Amygdala (tissue), 56 donors: ENCODE measurements around the gene RELL2.
A peak's percentile ranks its signal among the peaks of the same experiment; 100 is the strongest.
"Not testable (repeated sequence)": the region's sequence is repeated elsewhere in the genome, so short reads cannot be mapped to it uniquely, and the experiment has no call there.

Experiments used
- DNase-seq, 56 donors: peaks; one replicate each; lab custom pipeline; 2025; lab: John Stamatoyannopoulos, UW

RELL2 gene

DNA sequence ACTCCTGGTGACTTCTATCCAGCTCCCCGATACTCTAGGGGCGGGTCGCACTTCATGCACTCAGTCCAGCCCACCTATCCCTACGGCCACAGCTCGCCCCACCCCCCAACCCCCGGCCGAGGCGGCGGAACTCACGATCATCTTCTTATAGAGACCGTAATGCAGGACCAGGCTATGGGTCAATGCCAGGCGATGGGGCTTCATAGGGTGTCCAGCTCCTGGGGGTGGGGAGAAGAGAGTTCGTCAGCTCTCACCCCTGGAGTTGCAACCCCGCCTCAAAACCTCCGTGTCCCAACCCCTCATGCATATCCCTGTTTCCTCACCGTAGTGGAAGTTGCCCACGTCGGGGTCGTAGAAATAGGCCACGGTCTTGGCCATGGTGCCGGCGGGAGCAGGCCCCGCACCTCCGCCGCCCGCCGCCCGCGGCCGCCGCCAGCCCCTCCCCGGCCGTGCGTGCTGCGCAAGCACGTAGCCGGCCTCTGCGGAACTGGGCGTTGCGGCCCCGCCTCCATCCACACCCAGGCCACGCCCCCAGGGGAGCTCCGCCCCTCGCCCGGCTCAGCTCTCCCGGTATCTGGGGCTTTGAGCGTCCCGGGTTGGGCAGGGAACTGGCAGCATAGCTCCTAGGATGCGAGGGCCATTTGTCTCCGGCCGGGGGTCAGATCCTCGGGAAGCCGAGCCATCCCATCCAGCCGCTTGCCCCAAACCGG is at the start of gene RELL2, which contains the start of gene HDAC3:
TSS of gene RELL2 (plus strand) at position 585 of the 710 bp plus-strand sequence. CDS start 1,229 bp downstream, outside the sequence.
TSS of gene HDAC3 (minus strand) at position 437 of the 710 bp plus-strand sequence. CDS start at position 378, 59 bp downstream.
- peak; percentile 41 to 96 (median 84) for DNase-seq

DNA sequence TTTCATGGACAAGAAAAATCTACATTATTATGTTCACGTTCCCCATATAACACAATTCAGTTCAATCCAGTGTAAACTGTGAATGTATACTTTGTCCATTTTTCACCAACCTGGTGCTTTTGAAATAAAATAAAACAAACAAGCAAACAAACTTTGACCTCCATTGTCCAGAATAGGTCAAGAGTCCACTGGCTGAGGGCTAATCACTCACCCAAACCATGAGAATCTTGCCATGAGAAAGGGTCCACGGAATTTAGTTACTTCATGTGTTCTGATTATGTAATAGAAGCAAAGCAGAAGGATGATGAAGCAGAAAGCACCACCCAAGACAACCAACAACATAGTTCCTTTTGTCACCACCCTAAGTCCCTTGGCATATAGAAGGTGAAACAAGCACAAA is 46.7 kb upstream of the RELL2 start:
- no peak for DNase-seq

- DNase-seq: no peak
Observed at GRCh38 chr5:141596867-141597266, 39.9 kb upstream of the RELL2 start.

DNA sequence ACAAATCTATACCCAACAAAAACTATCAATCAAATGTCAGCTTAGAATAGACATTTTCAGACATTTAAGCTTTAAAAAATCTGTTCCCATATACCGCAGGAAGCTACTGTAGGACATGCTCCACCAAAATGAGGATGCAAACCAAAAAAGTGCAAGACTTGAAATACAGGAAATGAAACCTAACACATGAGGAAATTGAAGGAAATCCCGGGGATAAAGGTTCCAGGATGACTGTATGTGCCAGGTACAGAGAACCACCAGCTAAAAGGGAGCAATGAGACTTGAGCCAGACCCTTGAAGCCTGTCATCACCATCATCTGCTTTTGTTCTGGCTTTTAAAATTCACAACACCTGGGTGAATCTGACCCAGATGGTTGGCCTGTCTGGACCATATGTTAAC is 39.4 kb upstream of the RELL2 start:
- no peak for DNase-seq

DNA sequence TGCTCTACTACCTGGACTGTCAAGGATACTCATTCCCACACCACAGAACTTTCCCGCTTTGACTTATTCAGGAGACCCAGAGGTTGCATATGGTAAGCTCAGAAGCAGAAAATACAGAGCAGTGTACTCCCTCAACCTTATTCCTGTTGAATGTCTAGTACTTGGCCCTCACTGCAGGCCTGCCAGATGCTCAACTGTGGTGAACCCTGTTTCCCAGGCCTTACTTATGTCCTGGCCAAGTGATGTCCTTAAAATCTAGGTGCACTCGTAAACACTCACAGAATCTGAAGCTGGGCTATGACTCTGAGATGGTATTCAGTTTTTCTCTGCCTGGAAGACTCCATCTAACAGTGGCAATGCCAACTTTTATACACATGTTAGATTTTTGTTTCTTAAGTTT is 39.0 kb upstream of the RELL2 start:
- no peak for DNase-seq

GRCh38 chr5:141598391-141599345 is 38.1 kb upstream of the RELL2 start:
- no peak for DNase-seq

- DNase-seq: no peak
Observed at GRCh38 chr5:141602606-141603005, 34.2 kb upstream of the RELL2 start.

- no peak for DNase-seq
Observed at GRCh38 chr5:141603923-141604717, 32.7 kb upstream of the RELL2 start.

- peak in 8 of 56 donors; percentile 2 to 58 (median 10) for DNase-seq
Observed at GRCh38 chr5:141605523-141606277, 31.1 kb upstream of the RELL2 start.

GRCh38 chr5:141608046-141608445 is 28.8 kb upstream of the RELL2 start:
- no peak for DNase-seq

DNA sequence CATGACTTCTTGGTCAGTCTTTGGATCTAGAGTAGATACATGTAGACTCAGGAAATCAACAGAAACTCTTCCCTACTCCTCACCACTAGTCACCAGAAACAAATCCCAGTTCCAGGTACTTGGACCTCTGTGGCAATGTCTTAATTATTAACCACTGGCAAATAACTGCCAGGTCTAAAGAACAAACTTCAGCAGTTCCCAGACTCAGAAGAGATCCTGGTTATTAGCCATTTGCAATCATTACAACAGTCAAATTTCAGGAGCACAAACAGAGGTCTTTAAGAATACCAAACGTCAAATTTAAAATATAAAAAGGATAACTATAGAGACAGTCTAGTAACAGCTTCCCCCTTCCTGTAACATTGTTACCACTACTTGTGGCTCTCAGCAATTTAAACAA is 28.2 kb upstream of the RELL2 start:
- no peak for DNase-seq

DNA sequence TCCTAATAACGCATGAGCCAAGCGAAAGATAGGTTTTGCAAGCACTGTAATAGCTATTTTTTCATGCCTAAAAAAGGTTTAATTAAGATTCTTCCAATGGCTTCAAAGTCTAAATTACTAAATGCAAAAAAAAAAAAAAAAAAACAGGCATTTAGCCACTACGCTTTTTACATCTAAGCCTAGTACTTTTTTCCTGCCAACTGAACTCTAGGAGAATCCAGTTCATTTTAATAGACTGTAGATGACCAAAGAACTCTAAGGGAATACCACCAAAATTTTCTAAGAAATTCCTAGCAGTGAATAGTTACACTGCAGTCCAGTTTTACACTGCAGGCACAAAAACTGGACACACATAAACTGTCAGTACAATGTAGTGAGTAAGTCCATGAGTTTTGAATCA is 27.8 kb upstream of the RELL2 start:
- DNase-seq: no peak

DNA sequence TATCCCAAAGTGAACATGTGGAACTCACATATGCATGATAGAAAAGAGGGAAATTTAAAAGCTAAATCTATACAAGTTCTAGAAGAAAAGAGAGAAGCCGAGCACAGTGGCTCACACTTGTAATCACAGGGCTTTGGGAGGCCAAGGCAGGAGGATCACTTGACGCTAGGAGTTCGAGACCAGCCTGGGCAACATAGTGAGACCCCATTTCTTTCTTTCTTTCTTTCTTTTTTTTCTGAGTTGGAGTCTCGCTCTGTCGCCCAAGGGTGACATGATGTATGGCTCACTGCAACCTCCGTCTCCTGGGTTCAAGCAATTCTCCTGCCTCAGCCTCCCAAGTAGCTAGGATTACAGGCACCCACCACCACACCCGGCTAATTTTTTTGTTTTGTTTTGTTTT is 26.9 kb upstream of the RELL2 start:
- DNase-seq: not testable (repeated sequence)

DNA sequence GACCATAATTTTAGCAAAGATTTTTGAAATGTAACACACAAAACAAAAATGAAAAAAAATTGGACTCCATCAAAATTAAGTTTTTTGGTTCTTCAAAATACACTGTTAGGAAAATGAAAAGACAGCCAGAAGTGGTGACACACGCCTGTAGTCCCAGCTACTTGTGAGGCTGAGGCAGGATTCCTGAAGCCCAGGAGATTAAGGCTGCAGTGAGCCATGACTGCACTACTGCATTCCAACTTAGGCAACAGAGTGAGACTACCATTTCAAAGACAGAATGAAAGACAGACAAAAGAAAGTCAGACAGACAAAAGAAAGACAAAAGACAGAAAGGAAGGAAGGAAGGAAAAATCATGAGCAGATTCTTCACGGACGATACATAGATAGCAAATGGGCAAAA is 25.5 kb upstream of the RELL2 start:
- no peak for DNase-seq

DNA sequence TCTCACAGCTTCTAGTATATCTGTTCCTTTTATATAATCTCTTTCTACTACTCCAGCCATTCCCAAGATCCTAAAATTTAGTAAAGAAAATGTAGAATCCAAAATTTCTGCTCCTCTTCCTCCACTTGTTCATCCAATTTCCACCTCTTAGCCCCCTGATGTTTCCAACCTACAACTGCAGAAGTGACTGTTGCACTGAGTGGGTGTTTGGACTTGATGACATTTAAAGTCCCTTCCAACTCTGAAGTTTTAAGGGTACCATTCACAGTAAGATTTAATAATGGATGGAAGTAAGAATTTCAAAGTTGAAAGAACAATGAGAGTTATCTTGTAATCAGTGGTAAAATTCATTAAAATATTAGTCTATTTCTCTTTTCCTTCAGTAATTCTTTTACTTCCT is 23.5 kb upstream of the RELL2 start:
- no peak for DNase-seq

DNA sequence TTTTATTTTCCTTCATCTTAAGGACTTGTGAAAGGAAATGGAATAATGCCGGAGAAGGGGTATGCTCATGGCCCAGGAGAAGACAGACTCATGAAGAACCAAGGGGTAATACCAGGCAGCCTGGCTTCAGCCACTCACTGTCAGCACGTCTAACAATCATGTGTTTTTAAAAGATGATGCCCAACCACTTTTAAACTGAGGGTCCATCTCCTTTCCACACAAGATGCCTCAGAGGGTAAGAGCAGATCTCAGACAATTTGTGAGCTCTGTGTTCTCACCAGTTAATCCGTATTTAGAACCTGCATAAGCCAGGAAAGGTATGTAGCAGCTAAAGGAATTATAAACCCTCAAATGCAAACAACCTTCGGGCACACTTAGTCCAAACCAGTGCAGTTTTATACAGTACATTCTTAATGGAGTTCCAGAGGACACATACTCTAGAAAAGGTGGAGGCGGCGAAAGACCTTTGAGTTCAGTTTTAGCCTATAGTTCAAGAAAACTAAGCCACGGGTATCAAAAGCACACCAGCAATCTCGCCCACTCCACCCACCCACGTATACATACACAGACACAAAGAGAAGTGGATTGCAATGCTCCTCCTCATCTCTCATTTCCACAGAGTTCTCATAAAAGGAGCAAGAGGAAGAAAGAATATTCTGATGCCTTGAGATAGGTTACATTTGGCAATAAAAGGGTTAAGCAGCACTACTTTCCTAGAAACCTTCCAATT is 20.6 kb upstream of the RELL2 start:
- no peak for DNase-seq

DNA sequence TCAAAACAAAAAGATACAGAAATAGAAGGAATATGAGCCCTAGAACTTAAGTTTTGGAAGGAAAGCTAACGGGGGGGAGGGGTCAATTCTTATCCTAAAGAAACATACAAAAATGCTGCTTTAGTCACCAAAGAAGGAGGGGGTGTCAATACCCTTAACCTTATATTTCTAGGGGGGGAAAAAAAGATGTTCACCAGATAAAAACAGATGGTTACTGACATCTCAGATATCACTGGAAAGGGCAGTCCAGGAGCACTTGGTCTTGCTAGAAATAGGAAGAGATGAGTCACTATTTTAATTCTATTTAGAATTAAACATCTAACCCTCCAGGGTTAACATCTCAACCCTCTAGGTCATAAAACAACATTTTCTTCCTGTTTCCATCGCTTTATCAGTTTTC is 19.7 kb upstream of the RELL2 start:
- no peak for DNase-seq

DNA sequence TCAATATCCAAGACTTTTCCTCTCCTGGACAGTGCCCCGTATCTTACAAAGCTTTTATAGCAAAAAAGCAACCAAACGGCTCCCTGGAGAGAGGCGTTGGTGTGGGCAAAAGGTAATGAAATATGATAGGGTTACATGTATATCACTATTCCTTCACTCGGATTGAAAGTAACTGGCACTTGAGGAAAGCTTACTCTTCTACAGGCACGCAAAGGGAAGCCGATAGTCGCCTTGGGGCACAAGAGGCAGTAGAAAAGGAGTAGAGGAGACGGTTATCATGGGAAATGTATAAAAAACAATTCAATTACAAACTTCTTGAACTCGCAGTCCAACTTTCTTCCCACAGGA is 19.1 kb upstream of the RELL2 start:
- DNase-seq: no peak
